ENCODE data around the gene SMARCA2.

The SMARCA2 gene

DNA sequence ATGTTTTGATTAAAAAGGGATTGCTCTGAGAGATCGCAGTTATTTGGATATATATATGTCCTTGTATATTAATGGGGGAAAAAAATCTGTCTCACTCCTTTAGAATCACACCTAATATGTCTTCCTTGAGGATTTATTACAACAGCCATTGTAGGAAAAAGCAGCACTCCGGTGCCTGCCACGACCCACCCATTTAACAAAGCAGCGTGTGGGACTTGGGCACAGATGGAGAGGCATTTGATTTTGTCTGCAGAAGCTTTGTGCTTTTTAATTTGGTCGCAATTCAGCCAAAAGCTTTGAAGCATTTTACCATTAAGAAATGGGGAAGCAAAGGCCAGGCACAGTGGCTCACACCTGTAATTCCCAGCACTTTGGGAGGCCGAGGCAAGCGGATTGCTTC, 159.2 kb downstream of the SMARCA2 start:
- DNase-seq (ENCODE audit: low read depth), result no peak

DNA sequence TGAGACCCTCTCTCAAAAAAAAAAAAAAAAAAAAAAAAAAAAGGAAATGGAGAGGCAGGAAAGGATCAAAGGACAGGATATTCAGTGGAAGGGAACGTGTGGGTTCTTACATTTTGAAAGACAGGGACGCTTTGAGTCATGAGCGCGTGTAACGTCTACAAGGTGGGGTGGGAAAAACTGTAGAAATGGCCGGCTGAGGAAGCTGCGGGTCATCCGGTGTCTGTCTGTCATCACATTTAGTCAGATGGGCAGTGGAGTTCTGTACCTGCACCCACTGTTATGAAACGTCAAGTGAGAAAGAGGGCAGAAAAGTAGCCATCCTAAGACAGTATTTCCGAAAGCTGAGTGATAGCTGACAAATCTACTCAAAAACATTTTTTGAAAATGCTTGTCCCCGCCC, 159.8 kb downstream of the SMARCA2 start:
- DNase-seq (ENCODE audit: low read depth), result no peak

DNA sequence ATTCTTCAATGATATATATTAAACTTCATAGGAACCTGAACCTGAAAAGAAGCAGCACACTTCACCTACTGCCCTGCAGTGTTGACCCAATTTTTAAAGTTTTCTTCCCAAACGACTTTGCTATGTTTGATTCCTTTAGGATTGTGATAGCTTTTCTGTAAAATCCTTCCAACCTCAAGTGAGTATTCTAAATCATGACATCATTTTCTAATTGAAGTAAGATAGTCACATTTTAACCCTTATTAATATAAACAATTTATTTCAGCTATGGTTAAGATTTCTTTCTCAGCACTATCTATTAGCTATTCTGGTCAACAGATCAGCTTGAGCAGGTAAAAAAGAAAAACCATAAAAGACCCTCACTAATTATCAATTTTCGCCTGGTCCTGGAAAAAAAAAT, 162.0 kb downstream of the SMARCA2 start:
- DNase-seq (ENCODE audit: low read depth), result no peak

DNA sequence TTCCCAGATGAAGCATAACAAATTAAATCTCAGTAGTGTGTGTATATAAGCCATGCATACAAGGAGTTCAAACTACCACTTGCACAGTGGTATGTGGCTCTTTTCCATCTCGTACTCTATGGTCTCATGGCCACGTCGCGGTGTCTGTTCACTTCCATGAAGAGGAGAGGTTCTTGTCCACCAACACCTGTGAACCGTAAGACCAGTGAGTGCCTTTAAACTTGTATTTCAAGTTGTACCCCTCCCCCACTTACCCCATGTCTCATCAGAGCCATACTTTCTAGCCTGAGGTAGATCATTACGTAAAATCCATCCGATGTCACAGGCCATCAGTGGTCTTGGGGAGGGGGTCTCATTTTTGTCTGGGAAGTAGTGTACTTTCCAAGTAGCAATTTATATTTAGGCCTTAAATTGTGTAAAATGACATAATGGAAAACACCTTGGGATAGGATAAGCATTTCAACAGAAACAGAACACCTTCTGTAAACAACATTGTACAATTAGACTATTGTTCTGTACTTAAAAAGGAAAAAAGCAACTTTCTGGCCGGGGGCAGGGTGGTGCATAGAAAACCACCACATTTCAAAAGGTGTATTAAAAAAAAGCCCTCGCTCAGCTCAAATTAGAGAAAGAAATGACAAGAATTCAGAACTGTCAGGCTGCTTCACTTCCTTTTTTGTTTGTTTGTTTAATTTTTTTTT, 163.0 kb downstream of the SMARCA2 start:
- no peak for DNase-seq (ENCODE audit: low read depth)

DNA sequence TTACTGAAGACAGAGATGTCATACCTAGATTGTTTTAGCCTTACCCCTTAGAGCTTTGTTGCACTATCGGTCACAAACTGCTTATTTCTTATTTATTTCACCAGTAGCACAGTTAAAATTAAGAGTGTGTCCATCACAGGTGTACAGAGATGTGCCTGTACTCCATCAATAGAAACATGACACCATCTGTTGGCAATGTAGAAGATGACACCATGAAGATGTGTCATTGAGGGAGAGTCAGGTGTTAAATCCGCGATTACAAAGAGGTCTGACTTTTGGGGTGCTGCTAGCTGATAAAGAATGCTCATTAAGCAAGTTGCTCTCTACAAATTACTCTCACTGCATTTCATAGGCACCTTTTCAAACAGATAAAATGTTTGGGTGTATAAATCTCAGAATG, 164.4 kb downstream of the SMARCA2 start:
- no peak for DNase-seq (ENCODE audit: low read depth)

DNA sequence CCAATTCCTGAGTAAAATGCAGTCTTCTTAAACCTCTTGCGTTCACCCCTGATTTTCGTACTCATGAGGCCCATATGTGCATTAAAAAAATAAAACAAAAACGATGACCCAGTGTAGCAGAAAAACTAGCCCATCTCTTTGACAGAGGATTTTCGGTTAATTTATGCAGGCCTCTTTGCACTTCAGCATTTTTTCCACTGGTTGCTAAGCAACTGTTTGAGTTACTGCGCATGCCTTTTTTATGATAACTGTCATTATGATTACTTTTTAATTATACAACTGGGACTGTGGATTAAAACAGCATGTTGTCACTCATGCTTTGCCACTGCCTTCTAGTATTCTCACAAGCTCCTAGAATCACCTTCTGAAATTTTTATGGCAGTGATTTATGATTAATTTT, 165.0 kb downstream of the SMARCA2 start:
- no peak for DNase-seq (ENCODE audit: low read depth)

DNA sequence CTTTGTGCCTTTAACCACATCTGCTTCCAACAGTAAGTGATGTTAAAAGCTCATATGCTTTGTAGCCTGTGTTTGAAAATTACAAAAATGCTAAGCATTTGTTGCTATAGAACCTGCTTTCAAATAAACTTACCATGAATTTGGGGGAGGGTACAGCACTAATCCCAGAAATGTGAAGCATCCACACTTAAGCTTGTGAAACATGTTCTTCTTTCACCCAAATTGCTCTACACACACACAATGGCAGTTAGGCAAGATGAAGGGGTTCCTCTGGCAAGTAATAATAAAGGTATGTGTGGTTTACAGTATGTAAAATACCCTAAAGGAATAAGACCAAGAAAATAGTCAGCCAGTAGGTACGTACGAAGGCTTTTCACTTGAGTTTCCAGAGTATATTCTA, 165.6 kb downstream of the SMARCA2 start:
- peak; percentile 85 for DNase-seq (ENCODE audit: low read depth)

DNA sequence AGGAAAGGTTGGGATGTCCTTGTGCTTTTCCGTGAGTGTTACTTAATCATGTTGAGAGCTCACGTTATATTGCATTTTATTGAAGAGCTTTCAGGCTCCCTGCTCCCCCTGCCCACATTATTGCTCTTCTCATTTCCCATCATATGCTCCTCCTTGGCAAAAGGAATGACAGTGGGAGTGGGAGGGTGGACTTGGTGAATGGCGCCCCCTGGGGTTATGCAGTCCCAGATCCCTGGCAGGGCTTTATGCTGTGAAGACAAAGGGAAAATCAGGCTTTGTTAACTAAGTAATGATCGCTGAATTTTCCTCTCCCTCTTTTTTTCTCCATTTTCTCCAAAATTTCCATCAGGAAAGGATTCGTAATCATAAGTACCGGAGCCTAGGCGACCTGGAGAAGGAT, 166.6 kb downstream of the SMARCA2 start:
- DNase-seq (ENCODE audit: low read depth), result no peak

DNA sequence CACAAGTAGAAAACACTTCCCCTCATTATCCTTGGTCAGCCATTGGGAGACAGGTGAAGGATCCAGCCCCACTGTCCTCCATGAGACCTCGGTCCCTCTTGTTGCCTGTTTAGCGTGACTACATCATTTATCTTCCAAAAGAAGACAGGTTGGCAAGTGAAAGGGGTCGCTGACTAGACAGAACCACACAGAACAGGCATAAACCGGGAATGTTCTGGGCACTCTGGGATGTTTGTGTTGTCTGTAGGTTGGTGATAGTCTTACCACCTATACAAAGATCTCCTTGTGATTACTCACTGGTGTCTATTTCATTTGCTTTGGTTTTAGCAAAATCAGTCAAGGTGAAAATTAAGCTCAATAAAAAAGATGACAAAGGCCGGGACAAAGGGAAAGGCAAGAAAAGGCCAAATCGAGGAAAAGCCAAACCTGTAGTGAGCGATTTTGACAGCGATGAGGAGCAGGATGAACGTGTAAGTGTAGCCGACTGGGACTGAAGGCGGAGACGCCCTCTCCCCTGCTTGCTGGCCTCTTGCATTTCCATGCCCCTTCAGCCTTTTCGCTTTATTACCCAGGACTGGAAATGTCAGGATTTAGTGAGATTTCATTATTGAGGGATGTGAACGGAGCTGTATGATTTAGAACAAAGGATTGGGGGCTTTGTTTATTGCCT, 175.9 kb downstream of the SMARCA2 start:
- DNase-seq (ENCODE audit: low read depth), result no peak

DNA sequence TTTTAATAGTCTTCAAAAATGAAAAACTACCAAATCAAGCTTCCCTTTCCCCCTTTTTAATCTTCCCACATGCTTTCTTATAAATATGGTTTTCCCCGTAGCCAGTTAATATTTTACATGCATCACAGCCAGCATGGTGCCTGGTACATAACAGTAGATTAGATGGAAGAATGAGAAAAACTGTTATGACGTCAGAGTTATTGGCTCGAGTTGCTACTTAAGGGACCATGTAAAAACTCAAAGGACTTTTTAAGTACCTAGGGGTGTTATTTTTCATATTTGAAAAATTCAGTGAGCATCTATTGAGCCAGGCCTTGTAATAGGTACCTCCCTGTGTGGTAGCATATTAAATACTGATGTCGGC, 176.4 kb downstream of the SMARCA2 start:
- peak; percentile 19 for DNase-seq (ENCODE audit: low read depth)

DNA sequence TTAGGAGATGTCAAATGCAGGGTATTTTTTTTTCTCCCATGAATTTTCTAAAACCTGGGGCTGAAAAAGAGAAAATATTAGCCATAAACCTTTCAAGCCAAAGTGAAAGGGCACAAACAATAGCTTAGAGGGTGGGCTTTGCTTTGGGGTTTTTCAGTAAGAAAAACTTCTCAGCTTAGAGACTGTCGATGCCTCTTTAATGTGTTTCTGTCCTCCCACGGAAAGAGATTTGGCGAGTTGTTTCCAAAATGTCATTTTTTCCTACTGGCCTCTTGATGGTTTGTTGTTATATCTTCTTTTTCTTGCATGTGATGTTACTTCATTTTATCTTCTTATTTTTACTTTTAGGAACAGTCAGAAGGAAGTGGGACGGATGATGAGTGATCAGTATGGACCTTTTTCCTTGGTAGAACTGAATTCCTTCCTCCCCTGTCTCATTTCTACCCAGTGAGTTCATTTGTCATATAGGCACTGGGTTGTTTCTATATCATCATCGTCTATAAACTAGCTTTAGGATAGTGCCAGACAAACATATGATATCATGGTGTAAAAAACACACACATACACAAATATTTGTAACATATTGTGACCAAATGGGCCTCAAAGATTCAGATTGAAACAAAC, 177.3 kb downstream of the SMARCA2 start:
- no peak for DNase-seq (ENCODE audit: low read depth)

DNA sequence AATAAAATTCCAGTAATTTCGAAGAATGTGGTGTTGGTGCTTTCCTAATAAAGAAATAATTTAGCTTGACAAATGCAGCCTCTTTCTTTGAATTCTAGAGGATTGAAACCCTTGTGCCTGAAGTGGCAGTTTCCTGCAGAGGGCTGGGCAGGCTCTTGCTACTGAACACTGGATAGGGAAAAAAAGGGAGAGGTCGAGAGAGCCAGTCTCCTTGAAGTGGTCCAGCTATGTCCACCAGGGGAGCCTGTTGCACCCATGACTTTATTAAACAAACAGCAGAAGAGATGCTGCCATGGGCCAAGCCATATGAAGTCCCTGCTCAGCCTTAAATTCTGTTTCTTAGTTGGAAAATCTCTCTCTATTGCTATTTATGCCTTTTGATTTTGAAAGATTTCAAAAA, 178.4 kb downstream of the SMARCA2 start:
- no peak for DNase-seq (ENCODE audit: low read depth)

DNA sequence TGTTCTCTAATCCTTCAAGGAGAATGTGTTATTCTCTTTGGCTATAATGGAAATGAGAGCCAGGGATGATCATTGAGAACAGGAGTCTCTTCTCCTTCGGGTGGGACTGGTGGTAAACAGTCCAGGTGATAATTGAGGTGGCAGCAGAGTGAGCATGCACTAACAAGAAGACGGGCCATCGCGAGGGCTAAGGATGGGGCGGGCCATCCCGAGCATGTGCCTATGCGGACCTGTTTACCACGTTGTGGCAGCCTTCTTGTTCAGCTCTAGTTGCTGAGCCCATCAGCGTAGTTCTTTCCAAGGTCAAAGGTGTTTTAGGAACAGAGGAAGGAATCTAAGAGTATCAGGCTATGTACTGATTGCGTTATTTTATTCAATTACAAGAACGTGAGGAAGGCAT, 180.1 kb downstream of the SMARCA2 start:
- DNase-seq (ENCODE audit: low read depth), result no peak

DNA sequence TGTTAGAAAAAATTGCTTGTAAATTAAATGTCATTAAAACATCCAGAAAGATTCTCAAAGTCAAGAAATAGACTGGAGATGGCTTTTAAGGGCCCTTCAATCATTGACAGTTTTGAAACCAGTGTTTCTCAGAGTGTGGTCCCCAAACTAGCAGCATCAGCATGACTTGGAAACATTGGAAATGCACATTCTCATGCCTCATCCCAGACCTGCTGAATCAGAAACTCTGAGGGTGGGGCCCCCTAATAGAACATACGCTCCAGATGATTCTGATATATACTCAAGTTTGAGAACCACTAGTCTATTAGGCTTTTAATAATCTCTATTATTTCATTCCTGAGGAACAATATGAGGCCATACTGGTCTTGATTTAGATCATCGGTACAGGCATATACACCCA, 181.6 kb downstream of the SMARCA2 start:
- DNase-seq (ENCODE audit: low read depth), result no peak

DNA sequence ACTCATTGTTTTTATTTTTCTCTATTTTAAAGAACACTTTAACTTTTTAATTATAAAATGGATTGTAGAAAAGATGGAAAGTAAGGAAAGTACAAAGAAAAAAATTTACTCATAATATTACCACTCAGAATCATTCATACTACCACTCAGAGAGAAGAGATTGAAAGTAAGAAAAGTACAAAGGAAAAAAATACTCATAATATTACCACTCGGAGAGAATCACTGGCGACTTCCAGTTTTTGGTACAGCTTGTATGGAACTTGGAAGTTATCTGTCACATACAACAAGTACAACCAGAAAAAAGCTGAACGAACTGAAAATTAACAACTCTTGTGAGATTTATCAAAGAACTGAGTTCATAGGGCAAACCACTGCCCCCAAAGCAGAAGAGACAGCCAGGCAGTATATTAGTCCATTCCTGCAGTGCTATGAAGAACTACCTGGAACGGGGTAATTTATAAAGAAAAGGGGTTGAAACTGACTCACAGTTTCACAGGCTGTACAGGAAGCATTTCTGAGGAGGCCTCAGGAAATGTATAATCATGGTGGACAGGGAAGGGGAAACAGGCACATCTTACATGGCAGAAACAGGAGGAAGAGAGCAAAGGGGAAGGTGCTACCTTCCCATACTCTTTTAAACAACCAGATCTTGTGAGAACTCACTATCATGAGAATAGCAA, 183.9 kb downstream of the SMARCA2 start:
- no peak for DNase-seq (ENCODE audit: low read depth)

DNA sequence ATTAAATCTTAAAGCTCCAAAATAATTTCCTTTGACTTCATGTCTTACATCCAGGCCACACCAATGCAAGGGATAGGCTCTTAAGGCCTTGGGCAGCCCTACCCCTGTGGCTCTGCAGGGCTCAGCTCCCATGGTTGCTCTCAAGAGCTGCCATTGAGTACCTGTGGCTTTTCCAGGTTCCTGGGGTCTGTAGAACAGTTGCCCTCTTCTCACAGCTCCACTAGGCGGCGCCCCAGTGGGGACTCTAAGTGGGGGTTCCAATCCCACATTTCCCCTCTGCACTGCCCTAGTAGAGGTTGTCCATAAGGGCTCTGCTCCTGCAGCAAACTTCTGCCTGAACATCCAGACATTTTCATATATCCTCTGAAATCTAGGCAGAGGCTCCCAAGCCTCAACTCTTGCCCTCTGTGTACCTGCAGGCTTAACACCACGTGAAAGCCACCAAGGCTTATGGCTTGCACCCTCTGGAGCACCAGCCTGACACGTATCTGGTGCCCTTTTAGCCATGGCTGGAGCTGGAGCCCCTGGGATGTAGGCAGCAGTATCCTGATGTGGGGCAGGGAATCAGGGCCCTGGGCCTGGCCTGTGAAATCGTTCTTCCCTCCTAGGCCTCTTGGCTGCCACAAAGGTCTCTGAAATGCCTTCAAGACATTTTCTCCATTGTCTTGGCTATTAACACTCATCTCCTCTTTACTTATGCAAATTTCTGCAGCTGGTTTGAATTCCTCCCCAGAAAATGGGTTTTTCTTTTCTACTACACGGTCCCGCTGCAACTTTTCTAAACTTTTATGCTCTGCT, 185.1 kb downstream of the SMARCA2 start:
- no peak for DNase-seq (ENCODE audit: low read depth)

DNA sequence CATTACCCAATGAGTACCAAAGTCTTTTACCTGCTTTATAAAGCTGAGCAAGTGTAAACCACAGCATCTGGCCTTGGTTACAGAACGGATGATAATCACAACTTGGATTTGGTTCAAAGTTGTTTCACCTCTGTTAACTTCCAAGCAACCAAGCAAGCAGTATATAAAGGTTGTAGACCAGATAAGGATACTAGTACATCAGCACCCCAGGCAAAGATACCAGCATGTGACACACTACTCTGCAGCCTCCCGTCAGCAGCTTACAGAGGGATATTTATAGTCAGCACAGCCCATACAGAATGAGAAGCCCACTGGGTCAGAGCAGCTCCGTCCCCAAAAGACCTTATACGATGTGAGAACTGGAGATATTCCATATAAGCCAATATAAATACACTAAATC, 193.3 kb downstream of the SMARCA2 start:
- peak; percentile 67 for DNase-seq (ENCODE audit: low read depth)

DNA sequence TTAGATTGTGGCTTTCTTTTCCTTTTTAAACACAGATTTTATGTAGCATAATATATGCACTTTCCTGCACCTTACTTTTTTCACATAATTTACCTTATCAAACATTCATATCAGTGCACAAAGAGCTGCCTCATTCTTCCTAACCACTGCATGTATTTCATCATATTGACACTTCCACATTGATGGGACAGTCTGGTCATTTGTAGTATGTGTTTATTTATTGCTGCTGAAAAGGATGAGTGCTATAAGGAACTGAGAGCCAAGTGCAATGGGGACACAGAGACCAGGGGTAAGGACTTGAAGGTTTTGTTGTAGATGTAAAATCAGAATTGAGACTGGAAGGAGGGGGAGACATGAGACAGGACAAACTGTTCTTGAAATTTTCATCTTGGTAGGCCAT, 193.8 kb downstream of the SMARCA2 start:
- no peak for DNase-seq (ENCODE audit: low read depth)

DNA sequence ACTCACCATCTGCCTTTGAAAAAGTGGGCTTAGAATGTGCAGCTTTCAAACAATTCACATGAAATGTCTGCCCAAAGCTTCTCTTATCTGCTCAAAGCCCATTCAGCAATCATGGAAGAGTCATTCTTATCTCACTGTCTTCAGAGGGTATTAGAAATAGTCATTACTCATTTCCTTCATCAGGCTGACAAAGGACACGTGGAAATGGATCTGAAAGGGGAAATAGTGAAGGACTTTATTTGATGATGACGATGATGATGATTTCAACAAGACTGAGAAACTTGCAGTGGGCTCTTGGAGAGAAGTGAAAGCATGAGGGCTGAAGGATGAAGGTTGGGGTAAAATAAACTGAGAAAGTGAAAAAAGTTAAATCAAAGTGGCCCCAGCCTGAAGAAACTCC, 194.3 kb downstream of the SMARCA2 start:
- peak; percentile 75 for DNase-seq (ENCODE audit: low read depth)

DNA sequence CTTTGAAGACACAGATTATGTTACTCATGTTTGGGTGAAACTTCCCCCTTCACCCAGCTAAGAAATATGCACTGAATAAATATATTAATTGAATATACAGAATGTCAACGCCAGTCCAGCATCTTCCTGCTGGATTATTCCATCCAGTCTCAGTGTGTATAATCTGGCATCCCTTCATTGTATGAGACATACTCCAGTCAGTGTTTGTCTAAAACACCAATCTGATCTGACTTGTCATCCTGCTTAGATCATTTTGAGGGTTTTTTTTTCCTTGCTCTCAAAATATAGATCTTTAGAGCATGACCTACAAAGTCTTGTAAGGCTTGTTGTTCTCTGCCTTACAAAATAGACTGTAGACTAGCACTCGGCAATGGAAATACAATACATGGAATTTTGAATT, 195.1 kb downstream of the SMARCA2 start:
- peak; percentile 25 for DNase-seq (ENCODE audit: low read depth)

DNA sequence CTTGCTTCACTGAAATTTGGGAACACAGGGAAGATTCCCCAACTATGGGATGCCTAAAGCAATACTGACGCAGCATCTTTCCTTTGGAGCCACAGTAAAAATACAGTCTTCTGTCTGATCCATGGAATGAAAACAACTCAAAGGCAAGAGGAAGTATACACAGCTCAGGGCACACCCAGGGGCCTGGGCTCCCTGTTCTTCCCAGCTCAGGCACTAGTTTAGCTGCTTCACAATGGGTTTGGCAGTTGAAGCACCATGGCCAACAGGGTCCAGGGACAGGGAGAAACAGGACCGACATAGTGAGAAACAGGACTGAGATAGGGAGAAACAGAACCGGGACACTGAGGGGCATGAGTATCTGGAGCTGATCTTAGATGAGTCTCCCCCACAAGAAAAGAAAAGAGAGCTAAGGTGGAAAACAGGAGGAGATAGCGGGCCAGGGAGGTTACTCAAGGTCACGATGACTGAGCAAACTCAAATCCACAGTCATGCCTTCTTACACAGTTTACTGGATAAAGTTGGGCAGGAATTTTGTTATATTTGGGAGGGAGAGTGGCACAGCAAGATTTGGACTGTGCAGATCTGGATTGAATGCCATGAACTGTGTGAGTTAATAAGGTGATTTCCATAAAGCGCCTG, 198.8 kb downstream of the SMARCA2 start:
- no peak for DNase-seq (ENCODE audit: low read depth)

DNA sequence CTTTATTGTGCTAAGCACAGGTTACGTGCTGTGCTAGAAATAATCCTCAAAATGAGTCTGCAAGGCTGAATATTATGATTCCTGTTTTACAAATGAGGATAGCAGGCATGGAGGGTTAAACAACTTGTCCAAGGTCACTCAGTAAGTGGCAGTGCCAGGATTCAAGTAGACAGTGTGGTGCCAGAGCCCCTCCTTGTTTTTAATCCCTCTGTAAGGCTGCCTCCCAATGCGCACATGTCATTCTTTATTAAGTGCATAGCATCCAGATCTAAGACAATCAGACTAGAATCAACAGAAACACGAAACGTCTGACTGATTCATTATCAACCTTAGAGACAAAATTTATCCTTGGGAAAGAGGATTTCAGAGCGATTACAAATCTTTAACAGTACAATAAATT, 199.6 kb downstream of the SMARCA2 start:
- no peak for DNase-seq (ENCODE audit: low read depth)
